Kidney (tissue), 14 donors: ENCODE data around the gene RNPS1. TPM values are rescaled to one million over a fixed set of nuclear protein-coding genes. Genes with fewer than 3 reads are reported as not detected.
A peak's percentile ranks its signal among the peaks of the same experiment; 100 is the strongest.

Experiments used
- DNase-seq, 5 donors: peaks; one replicate each; pipeline ENCODE4 v3.0.0-alpha.2; 2013 to 2020
- FAIRE-seq: peaks from 2 replicates; lab custom pipeline; 2012; peaks lifted over from hg19 to GRCh38; lab: Jason Lieb, UNC
- H3K27ac ChIP-seq, 2 donors: one replicate each; pipeline ENCODE4 v1.7.0; 2013; ENCODE audit warnings: low read depth in 2 of 2, low read length in 2 of 2, inconsistent platforms in 1 of 2
- H3K27me3 ChIP-seq: one replicate; pipeline ENCODE4 v1.7.1; 2013; ENCODE audit warnings: low read length, inconsistent platforms; ENCODE audit not compliant: control insufficient read depth, insufficient read depth
- H3K36me3 ChIP-seq, 3 donors: one replicate each; pipeline versions ENCODE4 v1.7.0 to v1.7.1; 2013; ENCODE audit warnings: low read length in 3 of 3, control low read depth in 1 of 3, inconsistent platforms in 1 of 3; ENCODE audit not compliant: insufficient read depth in 3 of 3, control insufficient read depth in 2 of 3
- H3K4me1 ChIP-seq, 3 donors: one replicate each; pipeline versions ENCODE4 v1.7.0 to v1.7.1; 2013; ENCODE audit warnings: low read length in 3 of 3, inconsistent platforms in 1 of 3, low read depth in 1 of 3; ENCODE audit not compliant: control insufficient read depth in 2 of 3, insufficient read depth in 2 of 3
- H3K4me3 ChIP-seq, 3 donors: one replicate each; pipeline versions ENCODE4 v1.7.0 to v1.8.1; 2013; ENCODE audit warnings: low read length in 3 of 3, control low read depth in 1 of 3, inconsistent platforms in 1 of 3
- H3K9ac ChIP-seq, 3 donors: one replicate each; pipeline versions ENCODE4 v1.7.0 to v1.7.1; 2013; ENCODE audit warnings: low read length in 3 of 3, control low read depth in 1 of 3, inconsistent platforms in 1 of 3
- H3K9me3 ChIP-seq, 3 donors: one replicate each; pipeline versions ENCODE4 v1.7.0 to v1.7.1; 2013; ENCODE audit warnings: low read length in 3 of 3, control low read depth in 1 of 3, inconsistent platforms in 1 of 3; ENCODE audit not compliant: control insufficient read depth in 2 of 3, insufficient read depth in 1 of 3
- intact Hi-C: fragments of 100-400 bp; cut with DNase I; formaldehyde crosslinking; loops from one replicate; pipeline ENCODE4 v1.11.1; 2022
- polyA plus RNA-seq: library from polyadenylated mRNA; stranded (reverse); fragments of 350-450 nt; fragmentation: Illumina TruSeq; extraction: RNeasy Lipid Tissue Mini Kit (QIAGEN cat#74804); gene quantifications from one replicate; pipeline ENCODE4 v1.2.3, GENCODE V29; 2014; ENCODE audit warnings: low read depth, low replicate concordance; ENCODE audit not compliant: insufficient read depth
- total RNA-seq: library from RNA; stranded (reverse); fragmentation: NEBNext Ultra II Directional; extraction: Animal tissue kit (Norgen Biotek cat#: 25700); gene quantifications from one replicate; pipeline ENCODE4 v1.2.1, GENCODE V29; 2021
- TF ChIP-seq, protein P1 (sequence below): IDR thresholded peaks from 3 replicates; pipeline ENCODE4 v1.5.1; 2012; ENCODE audit warnings: mild to moderate bottlenecking, moderate library complexity, borderline replicate concordance; ENCODE audit not compliant: insufficient read depth; ENCODE audit errors: extremely low read depth
- donor health status: control.
- donor health status: control.
- donor health status: control.
- donor health status: control.
- donor health status: control.
- donor health status: DM: yes; HTN: yes; CAD: no.
- donor health status: Normal renal cell carcinoma (clear cell type).

The RNPS1 gene
- total and polyA plus RNA-seq, 2 donors from 2014 or later, result 102 to 134 TPM

- Histone ChIP-seq H3K36me3 (peaks cover 0 to 1% (median 0%) of the 10 kb centered on the region in 3 donors), H3K27ac (peak overlapping the region in 1 of 2 donors; percentile 57), H3K4me1 (peaks cover 0 to 25% (median 15%) of the 10 kb centered on the region in 3 donors), H3K9me3 (no peaks in the 10 kb centered on the region), H3K4me3 (peak overlapping the region; percentile 38 to 73 (median 65)), H3K9ac (peak overlapping the region in 2 of 3 donors; percentile 46 to 73), H3K27me3 (no peaks in the 10 kb centered on the region)
- TF ChIP-seq, protein P1, sequence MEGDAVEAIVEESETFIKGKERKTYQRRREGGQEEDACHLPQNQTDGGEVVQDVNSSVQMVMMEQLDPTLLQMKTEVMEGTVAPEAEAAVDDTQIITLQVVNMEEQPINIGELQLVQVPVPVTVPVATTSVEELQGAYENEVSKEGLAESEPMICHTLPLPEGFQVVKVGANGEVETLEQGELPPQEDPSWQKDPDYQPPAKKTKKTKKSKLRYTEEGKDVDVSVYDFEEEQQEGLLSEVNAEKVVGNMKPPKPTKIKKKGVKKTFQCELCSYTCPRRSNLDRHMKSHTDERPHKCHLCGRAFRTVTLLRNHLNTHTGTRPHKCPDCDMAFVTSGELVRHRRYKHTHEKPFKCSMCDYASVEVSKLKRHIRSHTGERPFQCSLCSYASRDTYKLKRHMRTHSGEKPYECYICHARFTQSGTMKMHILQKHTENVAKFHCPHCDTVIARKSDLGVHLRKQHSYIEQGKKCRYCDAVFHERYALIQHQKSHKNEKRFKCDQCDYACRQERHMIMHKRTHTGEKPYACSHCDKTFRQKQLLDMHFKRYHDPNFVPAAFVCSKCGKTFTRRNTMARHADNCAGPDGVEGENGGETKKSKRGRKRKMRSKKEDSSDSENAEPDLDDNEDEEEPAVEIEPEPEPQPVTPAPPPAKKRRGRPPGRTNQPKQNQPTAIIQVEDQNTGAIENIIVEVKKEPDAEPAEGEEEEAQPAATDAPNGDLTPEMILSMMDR, result no peak
- intact Hi-C loops, result no loop called here
- DNase-seq (peak in 2 of 5 donors; percentile 70 to 81), FAIRE-seq (no peak)
Measured at GRCh38 chr16:2213817-2214718, 53.9 kb downstream of the RNPS1 start.

DNA sequence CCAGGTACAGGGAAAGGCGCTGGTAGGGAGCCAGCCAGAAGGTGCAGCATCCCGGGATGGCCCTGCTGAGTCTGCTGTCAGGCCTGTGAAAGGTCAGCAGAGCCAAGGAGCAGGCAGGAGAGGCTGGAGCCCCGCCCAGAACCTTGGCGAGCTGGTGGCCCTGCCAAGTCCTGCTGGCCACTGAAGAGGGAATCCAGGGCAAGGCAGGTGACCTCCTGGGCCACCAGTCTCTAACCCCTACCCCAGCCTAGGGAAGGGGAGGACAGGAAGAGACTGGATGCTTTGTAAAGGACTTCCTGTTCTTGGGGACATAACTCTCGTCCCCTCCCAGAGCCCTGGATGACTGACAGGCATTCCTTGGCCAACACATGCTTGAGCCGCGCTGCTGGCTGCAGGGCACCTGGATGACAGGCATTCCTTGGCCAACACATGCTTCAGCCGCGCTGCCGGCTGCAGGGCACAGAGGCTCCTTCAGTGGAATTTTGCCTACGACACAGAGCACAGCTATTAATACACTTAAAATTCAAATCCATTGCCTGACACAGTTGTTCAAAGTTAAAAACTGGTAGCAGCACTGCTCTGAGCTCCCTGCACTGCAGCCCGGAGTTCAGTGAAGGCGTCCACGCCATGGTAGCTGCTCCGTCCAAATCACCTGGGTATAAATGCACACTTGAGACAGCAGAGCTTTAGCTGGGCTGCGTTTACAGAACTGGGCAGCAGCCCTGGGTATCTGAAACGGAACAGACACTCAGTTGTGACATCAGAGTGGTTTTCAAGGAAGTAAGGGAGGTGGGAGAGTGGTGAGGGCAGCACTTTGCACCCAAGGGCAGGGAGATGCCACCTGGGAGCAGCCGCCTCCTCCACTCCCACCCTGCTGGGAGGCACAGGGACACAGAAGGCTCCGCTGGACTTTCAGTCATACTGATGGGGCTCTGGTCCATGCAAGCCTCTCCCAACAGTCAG, 55.3 kb downstream of the RNPS1 start:
- peaks cover 0 to 4% (median 0%) of the 10 kb centered on the region in 3 donors for H3K36me3 ChIP-seq
- peak overlapping the region in 2 of 3 donors; percentile 5 to 44 for H3K9ac ChIP-seq
- H3K4me3 ChIP-seq, result peak overlapping the region in 1 of 3 donors; percentile 73
- TF ChIP-seq, protein P1, result no peak
- H3K27me3 ChIP-seq, result no peaks in the 10 kb centered on the region
- no peak for FAIRE-seq
- intact Hi-C loops, result no loop called here
- H3K4me1 ChIP-seq, result peaks cover 0 to 25% (median 15%) of the 10 kb centered on the region in 3 donors
- H3K27ac ChIP-seq, result peak overlapping the region; percentile 10 to 48
- H3K9me3 ChIP-seq, result no peaks in the 10 kb centered on the region
- peak in 1 of 5 donors; percentile 80 for DNase-seq

DNA sequence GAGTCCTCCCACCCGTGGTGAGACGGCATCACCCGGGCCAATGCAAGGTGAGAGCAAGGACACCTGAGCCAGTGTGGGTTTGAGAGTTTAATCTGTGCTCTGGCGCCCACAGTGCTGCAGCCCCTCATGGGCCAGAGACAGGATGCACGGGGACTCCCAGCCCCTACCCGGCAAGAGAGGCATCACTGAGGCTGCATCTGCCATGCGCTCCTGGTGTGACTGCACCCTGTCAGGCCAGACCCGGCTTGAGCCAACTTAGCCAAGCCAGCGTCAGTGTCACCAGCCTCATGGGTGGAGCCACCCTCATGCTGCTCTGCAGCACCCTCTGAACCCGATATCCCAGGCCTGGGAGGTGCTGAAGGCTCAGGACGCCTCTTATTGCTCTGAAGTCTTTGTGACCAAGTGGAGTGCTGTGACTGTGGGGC, 56.0 kb downstream of the RNPS1 start:
- Histone ChIP-seq H3K27me3 (no peaks in the 10 kb centered on the region), H3K36me3 (peaks cover 0 to 4% (median 0%) of the 10 kb centered on the region in 3 donors), H3K9ac (no peak overlapping the region), H3K4me1 (peaks cover 0 to 27% (median 15%) of the 10 kb centered on the region in 3 donors), H3K9me3 (no peaks in the 10 kb centered on the region), H3K27ac (peak overlapping the region in 1 of 2 donors; percentile 48), H3K4me3 (no peak overlapping the region)
- FAIRE-seq (no peak), DNase-seq (peak in 1 of 5 donors; percentile 65)
- TF ChIP-seq, protein P1, result no peak
- intact Hi-C loops, result no loop called here
